ENCODE results near the gene GALNT2.

Gene GALNT2

DNA sequence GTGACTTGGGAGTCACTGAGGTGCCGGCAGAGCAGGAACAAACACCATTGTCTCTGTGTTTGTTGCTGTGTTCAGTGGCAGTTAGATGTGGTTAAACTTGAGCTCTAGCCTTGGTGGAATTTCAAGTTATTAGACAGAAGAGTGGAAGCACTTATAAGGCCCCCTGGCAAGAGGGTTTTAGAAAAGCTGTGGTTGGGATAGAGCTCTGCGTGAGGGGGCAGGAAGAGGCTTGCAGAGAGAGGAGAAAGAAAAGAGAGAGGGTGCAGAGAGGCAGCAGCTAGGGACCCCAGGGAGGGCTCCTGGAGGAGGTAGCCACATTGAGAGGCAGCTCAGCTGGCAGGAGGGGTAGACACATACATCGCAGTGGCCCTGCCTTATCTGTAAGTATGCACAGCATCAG lies 128.2 kb downstream of the GALNT2 start:
- DNase-seq = no peak

DNA sequence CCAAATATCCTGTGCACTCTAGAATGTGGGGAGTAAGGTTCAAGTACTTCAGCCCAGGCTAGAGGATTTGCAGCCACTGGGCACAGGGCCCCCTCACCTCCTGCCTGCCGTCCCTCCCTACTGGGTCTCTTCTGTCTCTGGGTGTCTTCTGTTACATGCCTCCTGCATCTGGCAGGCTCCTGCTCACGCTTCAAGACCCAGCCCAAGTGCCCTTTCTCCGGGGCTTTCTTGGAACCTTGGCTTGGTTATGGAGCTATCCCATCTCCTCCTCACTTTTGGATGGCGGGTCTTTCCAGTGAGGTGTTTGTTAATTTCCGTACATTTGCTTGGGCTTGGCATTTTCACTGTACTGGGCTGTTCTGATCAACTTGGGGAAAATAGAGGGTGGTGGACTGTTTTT lies 129.0 kb downstream of the GALNT2 start:
- no peak for DNase-seq

DNA sequence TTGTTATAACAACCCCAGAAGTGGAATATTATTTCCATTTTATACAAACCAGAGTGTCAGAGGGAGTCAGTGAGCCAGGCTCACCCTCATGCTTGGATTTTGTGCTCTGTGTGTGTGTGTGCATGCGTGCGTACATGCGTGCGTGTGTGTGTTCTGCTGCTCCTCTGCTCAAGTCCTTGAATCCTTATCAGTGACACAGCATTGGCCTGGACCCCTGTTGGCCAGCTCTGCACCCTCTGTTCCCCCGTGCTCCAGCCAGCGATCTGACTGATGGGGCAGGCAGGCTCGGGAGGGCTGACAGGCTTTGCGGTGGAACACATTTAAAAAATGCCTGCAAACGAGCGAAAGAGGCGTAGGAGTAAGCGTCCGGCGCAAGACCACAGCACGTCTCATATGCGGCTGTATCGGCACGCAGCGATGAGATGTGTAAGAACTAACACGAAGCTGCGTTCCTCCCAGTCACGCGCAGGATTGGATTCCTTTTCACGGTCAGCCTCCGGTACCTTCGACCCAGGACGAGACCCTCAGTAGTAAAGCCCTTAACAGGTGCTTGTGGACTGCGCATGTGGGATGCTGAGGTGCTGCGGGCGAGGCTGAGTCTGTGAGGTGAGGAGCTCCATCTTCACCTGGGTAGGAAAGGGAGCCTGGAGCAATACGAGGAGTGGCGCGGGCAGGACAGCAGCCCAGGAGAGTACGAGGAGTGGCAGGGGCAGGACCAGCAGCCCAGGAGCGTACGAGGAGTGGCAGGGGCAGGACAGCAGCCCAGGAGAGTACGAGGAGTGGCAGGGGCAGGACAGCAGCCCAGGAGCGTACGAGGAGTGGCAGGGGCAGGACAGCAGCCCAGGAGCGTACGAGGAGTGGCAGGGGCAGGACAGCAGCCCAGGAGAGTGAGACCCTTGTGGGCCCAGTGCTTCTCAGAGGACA lies 130.9 kb downstream of the GALNT2 start:
- no peak for DNase-seq

DNA sequence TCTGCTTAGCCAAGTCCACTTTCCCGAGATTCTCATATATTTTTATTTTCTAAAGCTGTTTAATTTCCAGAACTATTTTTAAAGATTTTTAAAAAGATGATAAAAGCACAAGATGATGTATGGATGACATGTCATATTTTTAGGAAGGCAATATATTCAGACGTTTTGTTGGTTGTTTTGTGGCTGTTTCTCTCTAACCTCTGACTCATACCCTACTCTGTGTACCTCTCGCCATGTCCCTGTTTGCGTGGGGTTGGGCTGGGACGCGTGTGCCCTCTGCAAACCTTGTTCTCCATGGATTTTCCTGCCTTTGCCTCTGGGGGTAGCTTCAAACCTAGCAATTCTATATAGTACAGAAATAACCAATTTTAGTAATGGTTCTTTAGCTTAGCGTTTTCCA lies 132.0 kb downstream of the GALNT2 start:
- DNase-seq = no peak

DNA sequence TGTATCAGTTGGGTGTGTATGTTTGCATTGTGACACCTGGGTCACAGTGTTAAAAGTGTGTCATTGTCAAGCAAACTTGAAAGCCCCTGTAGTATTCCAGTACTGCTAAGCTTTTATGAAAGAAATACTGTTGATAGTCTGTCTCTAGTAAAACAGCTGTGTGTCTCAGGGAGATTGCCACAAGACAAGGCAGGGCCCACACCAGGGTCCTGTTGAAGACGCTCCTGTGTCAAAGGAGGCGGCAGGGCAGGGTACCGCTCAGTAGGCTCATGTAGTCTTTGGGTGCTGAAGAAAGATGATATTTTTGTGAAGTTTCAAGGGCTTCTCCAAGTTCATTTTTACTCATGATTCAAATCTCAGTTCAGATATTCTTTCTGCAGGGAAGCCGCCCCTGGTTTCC lies 132.5 kb downstream of the GALNT2 start:
- no peak for DNase-seq

DNA sequence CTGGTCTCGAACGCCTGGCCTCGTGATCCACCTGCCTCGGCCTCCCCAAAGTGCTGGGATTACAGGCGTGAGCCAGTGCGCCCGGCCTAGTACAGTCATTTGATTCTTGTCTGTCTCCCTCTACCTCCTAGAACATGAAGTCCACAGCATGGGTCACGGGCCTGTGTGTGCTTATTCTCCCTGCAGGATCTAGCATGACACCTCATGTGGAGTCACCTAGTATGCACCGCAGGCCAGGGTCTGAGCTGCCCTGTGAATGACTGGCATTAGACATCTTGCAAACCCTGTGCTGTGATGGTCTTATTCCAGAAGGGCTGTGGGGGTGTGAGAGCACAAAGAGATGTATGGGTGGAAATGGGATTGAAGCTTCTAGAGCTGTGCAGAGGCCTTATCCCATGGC lies 133.2 kb downstream of the GALNT2 start:
- no peak for DNase-seq

DNA sequence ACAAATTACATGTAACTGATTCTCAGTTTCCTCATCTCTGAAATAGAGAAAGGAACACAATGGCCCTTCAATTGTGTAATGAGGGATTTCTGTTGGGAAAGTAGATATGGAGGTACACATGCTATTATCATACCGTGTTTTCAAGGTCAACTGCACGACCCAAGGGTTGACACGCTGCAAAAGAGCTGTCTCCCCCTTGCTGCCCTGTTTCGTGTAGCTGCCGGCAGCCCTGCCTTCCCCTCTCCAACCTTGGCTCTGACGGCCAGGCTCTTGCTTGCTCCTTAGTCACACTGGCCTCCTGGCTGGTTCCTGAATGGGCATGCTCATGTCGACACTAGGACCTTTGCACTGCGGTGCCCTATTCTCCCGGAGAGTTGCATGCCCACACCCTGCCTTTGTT lies 134.4 kb downstream of the GALNT2 start:
- DNase-seq = no peak

DNA sequence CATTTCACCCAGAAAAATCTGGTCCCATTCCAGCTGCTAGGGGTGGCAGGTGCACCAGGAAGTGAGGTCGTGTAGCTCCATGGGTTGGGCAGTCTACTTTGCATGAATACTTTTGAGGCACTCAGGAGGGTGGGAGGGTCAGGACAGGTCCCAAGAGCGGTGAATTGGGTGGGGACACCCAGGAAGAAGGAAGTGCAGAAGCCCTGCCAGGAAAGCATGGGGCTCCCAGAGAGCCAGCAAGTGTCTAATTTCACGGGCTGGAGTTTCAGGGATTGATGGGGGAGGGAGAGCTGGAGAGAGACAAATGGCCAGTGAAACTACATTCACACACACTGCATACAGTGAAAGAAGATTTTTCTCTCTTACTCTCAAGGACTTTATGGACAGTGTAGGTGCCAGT lies 137.8 kb downstream of the GALNT2 start:
- DNase-seq = no peak

DNA sequence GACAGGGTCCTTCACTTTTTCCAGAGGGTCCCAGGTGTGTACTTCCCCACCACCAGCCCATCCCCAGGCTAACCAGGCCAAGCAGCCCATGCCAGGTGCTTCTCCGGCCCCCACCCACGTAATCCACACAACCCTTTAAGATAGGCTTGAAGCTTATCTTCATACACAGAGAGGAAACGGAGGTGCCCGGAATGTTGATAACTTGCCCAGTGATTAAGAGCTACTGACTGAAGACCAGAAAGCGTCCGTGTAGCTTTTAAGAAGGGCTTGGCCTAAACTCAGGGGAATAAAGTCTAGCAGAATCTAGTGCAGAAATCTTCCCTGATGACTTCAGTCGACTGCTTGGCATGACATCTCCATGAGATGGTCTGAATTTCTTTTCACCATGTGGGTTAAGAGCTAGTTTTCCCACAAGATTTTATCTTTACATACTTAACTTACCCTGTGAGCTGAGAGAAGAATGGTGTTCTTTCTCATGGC lies 138.7 kb downstream of the GALNT2 start:
- DNase-seq = no peak

DNA sequence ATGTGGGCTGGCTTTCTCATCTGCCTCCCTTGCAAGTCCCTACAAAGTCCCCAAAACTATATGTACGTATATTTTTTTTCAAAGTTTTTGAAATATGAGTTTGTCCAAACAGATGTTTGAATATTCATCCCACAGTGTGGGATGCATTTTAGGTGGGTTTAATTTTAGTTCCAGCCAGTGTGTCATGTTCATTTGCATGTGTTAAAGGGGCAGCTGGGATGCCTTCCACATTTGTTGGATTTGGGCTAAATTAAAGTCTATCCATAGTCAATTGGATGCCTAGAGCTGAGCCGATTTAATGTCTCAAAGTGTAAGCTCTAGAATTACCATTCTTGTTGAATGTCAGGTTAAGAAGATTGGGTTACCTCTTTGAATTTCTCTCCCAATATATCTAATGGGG lies 139.2 kb downstream of the GALNT2 start:
- DNase-seq = no peak

DNA sequence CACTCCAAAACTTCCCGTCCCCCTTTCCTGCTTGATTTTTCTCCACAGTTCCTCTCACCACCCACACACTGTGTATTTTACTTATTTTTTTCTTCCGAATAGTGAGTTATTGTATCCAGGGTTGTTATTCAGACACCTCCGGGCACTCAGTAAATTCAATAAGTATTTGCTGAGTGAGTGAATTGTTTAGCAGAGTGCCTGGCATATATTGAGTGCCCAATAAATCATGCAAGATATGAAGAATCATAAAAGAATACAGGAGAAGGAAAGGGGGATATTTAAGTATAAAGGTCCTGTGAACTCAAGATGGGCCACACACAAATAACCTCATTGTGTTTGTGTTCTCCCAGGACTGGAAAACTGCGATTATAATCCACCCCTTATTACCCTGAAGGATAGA lies 139.9 kb downstream of the GALNT2 start:
- no peak for DNase-seq

DNA sequence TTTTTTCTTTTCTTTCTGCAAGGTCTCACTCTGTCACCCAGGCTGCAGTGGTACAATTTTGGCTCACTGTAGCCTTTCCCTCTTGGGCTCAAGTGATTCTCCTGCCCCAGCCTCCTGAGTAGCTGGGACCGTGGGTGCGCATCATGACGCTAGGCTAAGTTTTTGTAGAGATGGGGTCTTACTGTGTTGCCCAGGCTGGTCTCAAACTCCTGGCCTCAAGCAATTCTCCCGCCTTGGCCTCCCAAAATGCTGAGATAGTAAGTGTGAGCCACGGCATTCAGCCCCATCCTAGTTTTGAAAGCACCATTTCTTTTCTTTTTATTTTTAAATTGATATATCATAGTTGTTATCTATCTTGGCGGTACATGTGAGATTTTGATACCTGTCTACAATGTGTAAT lies 140.6 kb downstream of the GALNT2 start:
- DNase-seq = no peak

DNA sequence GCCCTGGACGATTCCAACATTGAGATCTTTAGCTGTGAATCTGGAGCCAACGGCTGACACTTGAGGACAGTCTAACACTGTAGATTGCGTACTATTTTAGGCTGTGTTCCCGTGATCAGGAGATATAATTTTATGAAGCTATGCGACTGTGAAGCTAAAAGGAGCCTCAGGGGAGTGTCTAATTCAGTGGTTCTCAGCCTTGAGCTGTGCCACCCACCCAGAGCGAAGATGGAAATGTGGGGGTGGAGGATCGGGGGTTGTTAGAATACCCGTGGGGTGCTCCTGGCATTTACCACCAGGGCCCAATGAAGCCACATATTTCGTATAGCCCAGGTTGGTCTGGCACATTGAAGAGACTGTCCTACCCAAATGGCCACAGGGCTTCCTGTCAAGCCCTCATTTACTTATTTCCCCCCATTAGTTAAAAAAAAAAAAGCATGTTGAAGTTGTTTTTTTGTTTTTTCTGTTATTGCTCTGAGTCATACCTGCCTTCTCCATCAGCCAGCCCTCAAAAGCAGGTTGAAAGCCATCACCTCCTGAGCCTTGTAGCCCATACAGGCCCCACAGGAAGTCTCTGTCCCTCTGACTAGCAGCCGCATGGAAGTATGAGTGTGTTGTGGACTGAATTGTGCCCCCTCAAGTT lies 141.7 kb downstream of the GALNT2 start:
- peak; percentile 13 for DNase-seq

DNA sequence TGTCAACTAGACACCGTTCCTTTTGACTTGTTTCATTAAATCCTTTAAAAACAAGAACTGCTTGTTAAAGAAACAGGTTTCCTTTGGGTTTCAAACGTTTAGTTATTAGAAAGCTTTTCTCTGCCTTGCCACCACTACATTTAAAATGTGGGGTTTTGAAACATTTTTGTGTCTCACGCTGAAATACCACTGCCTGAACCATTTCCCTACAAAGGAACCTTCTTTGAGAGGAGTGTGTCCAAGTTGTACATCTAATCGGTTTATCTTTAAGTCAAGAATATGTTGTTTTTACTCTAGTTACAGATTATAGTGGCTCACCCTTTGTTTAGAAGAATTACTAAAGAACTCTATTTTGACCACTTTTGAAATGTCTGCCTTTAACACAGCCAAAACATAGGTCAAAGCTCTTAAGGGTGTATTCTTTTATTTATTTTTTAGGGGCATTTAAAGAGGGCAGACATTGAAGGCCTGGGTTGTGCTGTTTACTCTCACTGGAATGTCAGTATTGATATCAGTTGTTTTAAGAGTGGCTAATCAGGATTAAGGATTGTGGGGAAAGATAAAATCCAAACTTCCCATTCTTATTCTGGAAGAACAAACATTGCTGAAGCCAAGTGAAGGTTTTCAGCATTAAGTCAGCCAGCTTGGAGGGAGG lies 143.4 kb downstream of the GALNT2 start:
- no peak for DNase-seq

DNA sequence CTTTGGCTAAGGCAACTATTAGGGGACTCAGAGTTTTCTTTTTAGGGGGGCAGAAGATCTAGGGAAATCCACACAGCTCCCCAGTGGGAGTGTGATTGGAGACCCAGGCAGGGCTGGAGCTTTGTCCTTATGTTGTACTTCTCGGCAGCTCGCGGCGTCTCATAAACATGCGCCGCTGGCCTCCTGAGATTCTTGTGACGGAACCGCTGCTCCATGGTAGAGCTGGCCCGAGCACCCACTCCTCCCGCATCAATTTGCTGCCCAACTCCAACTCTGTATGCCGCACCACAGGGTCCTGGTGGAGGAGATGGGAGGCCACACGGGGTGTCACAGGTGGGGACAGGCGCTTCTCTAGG lies 143.9 kb downstream of the GALNT2 start:
- DNase-seq = no peak

DNA sequence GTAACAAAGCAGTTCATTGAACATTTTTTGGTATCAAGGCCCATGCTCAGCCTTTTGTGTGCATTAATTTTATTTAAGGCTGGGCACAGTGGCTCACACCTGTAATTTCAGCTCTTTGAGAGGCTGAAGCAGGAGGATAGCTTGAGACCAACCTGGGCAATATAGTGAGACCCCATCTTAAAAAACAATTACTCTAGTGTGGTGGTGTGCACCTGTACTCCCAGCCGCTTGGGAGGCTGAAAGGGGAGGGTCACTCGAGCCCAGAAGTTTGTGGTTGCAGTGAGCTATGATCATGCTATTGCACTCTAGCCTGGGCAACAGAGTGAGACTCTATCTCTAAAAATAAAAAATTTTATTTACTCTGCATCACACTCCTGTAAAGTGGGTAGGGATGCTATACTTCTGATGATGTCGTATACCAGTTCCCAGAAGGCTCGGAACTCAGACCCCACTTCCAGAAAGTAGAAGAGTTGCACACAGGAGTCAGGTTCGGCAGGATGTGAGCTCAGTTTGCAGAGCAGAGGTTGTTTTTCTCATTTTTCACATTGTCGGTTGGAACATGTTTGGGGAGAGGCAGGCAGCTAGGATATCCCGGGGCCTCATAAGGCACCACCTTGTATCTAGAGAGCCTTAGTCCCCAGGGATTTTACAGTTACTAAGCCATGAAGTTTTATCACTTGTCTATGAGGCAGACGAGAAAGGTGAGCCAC lies 144.6 kb downstream of the GALNT2 start:
- DNase-seq = no peak

DNA sequence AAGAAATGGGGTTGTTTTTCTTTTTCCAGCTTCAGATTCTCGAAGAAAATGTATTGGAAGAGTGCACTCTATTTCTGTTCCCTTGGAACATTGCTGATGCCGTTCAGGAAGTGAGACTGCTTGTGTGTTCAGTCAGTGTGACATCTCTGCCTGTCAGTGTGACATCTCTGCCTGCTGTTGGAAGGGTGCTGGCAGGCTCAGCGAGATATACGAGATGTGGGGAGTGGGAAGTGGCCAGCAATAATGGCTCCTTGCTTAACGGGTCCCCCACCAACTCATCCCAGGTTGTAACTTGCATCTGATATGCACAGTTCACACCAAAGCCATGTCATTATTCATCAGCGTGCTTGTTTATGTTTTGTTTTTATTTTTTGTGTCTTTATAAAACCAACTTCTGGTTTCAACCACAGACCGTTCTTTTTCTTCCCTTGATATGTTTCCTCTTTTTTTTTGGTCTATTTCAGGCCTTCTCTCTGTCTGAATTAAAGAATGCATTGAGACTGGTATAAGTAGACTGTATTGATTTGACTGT lies 145.4 kb downstream of the GALNT2 start:
- no peak for DNase-seq

DNA sequence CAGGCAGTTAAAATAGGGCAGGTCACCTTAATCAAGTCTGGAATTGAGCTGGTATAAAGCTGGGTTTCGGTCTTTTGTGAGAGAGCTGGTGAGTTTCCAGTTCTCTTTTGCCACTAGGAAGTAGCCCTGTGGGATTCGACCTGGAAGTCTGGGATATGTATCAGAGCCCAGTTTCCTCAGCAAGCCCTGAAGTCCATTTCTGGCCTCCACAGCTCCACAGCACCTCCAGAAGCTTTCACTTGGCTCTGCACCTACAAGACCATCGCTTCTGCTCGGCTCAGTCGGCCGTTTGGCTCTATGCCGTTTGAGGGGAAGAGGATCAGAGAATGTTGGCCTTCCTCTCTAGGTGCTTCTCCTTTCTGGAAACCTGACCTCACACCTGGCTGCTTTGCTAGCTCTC lies 148.0 kb downstream of the GALNT2 start:
- no peak for DNase-seq

DNA sequence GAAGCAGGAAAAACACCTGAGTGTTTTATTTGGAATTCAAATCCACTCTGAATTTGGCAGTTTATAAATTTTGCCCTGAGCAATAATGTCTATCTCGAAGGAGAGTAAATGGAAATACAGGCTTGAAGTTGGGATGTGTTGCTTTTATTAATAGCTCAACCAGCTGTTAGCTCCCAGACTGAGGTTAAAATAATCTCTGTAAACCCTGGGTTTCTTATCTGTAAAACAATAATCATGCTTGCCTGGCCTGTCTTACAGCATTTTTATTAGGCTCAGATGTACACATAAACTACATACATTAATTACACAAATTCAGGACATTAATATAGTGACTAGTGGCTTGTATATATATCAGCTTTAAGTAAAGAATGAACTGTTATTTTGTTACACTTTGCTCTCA lies 148.5 kb downstream of the GALNT2 start:
- no peak for DNase-seq

DNA sequence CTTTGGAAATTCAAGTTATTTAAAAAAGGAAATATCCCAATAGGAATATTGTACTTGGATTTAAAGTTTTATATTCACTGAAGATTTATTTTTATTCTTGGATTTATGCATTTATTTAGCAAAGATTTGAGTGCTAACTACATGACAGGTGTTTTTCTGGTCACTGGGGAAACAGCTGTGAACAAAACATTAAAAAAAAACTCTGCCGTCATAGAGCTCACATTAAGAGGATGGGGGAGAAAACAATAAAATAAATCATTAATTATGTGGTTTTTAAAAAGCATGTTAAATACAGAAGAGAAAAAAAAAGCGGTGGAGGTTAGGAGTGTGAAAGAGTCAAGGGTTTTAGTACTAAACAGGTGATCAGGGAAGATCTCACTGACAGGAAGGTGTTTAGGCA lies 149.9 kb downstream of the GALNT2 start:
- DNase-seq = no peak

DNA sequence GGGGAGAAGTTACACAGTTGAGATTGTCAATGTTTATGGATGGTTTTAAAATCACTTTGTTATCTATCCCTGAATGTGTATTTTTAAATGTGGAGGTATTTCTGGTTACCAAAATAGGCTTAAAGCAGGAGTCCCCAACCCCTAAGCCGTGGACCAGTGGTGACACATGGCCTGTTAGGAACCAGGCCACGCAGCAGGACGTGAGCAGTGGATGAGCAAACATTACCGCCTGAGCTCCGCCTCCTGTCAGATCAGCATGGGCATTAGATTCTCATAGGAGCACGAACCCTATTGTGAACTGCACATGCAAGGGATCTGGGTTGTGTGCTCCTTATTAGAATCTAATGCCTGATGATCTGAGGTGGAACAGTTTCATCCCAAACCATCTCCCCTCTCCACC lies 151.6 kb downstream of the GALNT2 start:
- DNase-seq = no peak

DNA sequence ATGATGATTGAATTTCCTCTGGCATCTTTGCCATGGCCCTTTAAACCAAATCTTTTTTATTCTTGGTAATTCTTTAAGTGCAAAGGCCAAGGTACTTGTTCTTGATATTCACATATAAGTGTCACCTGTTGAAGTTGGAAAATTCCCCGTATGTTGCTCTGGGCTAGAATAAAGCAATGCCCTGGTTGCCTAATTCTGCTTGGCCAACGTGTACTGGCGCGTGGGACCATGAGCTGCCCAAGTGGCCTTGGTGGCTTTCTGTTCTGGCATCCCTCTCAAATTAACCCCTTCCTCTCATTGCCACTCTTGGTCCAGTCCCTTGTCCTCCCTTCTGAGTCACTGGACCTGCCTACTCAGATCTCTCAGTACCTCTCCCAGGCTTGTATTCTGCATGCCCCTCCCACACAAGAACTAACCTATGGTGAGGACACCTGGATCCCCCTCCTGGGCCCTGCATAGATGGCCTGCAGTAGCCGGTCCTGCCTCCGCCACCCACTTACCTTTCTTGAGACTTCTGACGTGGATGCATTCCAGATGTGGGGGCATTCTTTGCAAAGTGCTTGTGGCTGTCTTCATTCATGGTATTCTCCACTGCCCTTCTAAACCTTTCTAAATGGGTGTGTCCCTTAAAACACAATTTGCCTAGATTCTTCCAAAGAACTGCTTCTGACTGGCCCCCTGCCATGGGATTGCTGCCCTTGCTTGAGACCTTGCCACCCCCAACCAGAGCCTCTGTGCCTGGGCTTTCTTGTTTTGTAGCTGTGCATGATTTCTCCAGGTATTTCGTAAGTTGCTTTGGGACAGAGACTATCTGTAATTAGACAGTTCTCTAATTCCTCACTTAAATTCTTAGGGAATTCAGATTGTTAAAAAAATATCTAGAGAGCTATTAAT lies 152.4 kb downstream of the GALNT2 start:
- DNase-seq = no peak
